Measurements from ENCODE around the gene TMC8.

Gene TMC8

DNA sequence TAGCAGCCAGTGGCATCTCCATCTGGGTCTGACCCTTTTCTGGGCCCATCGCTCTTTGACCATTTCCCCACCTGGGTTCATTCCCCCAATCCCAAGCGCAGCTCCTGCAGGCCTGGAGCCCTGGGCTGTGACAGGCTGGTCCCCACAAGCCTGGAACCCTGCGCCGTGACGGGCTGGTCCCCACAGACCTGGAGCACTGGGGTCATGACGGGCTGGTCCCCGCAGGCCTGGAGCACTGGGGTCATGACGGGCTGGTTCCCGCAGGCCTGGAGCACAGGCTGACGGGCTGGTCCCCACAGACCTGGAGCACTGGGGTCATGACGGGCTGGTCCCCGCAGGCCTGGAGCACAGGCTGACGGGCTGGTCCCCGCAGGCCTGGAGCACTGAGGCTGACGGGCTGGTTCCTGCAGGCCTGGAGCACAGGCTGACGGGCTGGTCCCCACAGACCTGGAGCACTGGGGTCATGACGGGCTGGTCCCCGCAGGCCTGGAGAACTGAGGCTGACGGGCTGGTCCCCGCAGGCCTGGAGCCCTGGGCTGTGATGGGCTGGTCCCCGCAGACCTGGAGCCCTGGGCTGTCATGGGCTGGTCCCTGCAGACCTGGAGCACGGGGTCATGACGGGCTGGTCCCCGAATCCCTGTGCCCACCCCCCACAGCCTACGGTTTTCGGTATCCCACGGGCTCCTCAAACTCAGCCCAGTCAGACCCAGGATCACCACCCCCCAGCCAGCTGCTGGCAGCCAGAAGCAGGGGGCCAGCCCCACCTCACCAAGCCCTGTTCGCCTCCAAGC, 18.6 kb upstream of the TMC8 start:
- Histone ChIP-seq H3K4me3 (ENCODE audit: low read depth, low read length) (no peak overlapping the region), H3K4me1 (ENCODE audit: control insufficient read depth, insufficient read depth, low read length) (no peaks in the 10 kb centered on the region), H3K36me3 (ENCODE audit: control insufficient read depth in 2 of 2, insufficient read depth in 1 of 2, low read length in 2 of 2) (no peaks in the 10 kb centered on the region; a peak in 1 of 3 replicates), H3K9me3 (ENCODE audit: control insufficient read depth, insufficient read depth, low read depth, low read length) (no peaks in the 10 kb centered on the region), H3K27ac (ENCODE audit: extremely low read depth, low read depth, low read length) (no peak overlapping the region)
- ChIA-PET CTCF (interaction anchor here (0.6 to 5.3 kb wide), 22 partner anchors 9 to 806 kb away, joined by 3 to 53 read pairs (median 5); partner anchors contain the start of genes AFMID, TK1 and TMC6), POLR2A (interaction anchor here (1.2 kb wide), 1 partner anchor 75 kb away, joined by 3 read pairs; no protein-coding TSS in a partner anchor)
- TF ChIP-seq ZNF169 (tag by site-specific recombination; IDR thresholded peaks at IDR 0.05) = no peak
- TF ChIP-seq KLF7 (tag by site-specific recombination; IDR thresholded peaks at IDR 0.05; ENCODE audit: borderline replicate concordance) = no peak
- TF ChIP-seq ZNF394 (tag by site-specific recombination; IDR thresholded peaks at IDR 0.05; ENCODE audit: borderline replicate concordance) = no peak
- TF ChIP-seq ZNF473 (tag by site-specific recombination; IDR thresholded peaks at IDR 0.05) = no peak
- TF ChIP-seq ZEB2 (tag by site-specific recombination; IDR thresholded peaks at IDR 0.05) = no peak
- no peak for TF ChIP-seq ZBTB10 (tag by site-specific recombination; IDR thresholded peaks at IDR 0.05)
- TF ChIP-seq, protein P1, sequence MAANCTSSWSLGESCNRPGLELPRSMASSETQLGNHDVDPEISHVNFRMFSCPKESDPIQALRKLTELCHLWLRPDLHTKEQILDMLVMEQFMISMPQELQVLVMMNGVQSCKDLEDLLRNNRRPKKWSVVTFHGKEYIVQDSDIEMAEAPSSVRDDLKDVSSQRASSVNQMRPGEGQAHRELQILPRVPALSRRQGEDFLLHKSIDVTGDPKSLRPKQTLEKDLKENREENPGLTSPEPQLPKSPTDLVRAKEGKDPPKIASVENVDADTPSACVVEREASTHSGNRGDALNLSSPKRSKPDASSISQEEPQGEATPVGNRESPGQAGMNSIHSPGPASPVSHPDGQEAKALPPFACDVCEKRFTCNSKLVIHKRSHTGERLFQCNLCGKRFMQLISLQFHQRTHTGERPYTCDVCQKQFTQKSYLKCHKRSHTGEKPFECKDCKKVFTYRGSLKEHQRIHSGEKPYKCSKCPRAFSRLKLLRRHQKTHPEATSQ (tag by site-specific recombination; IDR thresholded peaks at IDR 0.05) = no peak
- TF ChIP-seq ZNF610 (tag by site-specific recombination; IDR thresholded peaks at IDR 0.05; ENCODE audit: borderline replicate concordance) = no peak
- TF ChIP-seq ZNF510 (tag by site-specific recombination; IDR thresholded peaks at IDR 0.05; ENCODE audit: insufficient replicate concordance) = no peak
- TF ChIP-seq ZNF132 (tag by site-specific recombination; IDR thresholded peaks at IDR 0.05; ENCODE audit: borderline replicate concordance) = no peak
- TF ChIP-seq ZNF585B (tag by site-specific recombination; IDR thresholded peaks at IDR 0.05) = no peak
- no peak for TF ChIP-seq SCRT1 (tag by site-specific recombination; IDR thresholded peaks at IDR 0.05; ENCODE audit: borderline replicate concordance)
- TF ChIP-seq ELK4 (IDR thresholded peaks at IDR 0.05; ENCODE audit: borderline replicate concordance, low read depth, low read length) = no peak
- no peak for TF ChIP-seq ZNF747 (tag by site-specific recombination; IDR thresholded peaks at IDR 0.05)
- TF ChIP-seq, protein P2, sequence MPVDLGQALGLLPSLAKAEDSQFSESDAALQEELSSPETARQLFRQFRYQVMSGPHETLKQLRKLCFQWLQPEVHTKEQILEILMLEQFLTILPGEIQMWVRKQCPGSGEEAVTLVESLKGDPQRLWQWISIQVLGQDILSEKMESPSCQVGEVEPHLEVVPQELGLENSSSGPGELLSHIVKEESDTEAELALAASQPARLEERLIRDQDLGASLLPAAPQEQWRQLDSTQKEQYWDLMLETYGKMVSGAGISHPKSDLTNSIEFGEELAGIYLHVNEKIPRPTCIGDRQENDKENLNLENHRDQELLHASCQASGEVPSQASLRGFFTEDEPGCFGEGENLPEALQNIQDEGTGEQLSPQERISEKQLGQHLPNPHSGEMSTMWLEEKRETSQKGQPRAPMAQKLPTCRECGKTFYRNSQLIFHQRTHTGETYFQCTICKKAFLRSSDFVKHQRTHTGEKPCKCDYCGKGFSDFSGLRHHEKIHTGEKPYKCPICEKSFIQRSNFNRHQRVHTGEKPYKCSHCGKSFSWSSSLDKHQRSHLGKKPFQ (tag by site-specific recombination; IDR thresholded peaks at IDR 0.05) = no peak
- no peak for TF ChIP-seq ZSCAN23 (tag by site-specific recombination; IDR thresholded peaks at IDR 0.05)
- TF ChIP-seq, protein P3, sequence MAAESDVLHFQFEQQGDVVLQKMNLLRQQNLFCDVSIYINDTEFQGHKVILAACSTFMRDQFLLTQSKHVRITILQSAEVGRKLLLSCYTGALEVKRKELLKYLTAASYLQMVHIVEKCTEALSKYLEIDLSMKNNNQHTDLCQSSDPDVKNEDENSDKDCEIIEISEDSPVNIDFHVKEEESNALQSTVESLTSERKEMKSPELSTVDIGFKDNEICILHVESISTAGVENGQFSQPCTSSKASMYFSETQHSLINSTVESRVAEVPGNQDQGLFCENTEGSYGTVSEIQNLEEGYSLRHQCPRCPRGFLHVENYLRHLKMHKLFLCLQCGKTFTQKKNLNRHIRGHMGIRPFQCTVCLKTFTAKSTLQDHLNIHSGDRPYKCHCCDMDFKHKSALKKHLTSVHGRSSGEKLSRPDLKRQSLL (tag by site-specific recombination; IDR thresholded peaks at IDR 0.05) = no peak
- no peak for TF ChIP-seq KLF17 (tag by site-specific recombination; IDR thresholded peaks at IDR 0.05)
- no peak for TF ChIP-seq ZSCAN18 (tag by site-specific recombination; IDR thresholded peaks at IDR 0.05)
